ENCODE data around the gene MACROD2.
"Not testable (repeated sequence)": the region's sequence is repeated elsewhere in the genome, so short reads cannot be mapped to it uniquely, and the experiment has no call there.

MACROD2 gene

GRCh38 chr20:14009208-14009607, 13.9 kb downstream of the MACROD2 start:
- no peak for DNase-seq (ENCODE audit: low spot score)
- in situ Hi-C loops (cut with MboI; ENCODE audit: low sequenced_read_pairs, unreplicated experiment) = no loop called here
- no peak for TF ChIP-seq CTCF (IDR thresholded peaks at IDR 0.05; ENCODE audit: borderline replicate concordance, control extremely low read depth, extremely low read depth, insufficient read depth, missing control alignments)

- in situ Hi-C loops (cut with MboI; ENCODE audit: low sequenced_read_pairs, unreplicated experiment) = no loop called here
- no peak for DNase-seq (ENCODE audit: low spot score)
- TF ChIP-seq CTCF (IDR thresholded peaks at IDR 0.05; ENCODE audit: borderline replicate concordance, control extremely low read depth, extremely low read depth, insufficient read depth, missing control alignments) = no peak
Observed at GRCh38 chr20:14012671-14013070, 17.4 kb downstream of the MACROD2 start.

GRCh38 chr20:14030991-14031390, 35.7 kb downstream of the MACROD2 start:
- DNase-seq (ENCODE audit: low spot score) = no peak
- TF ChIP-seq CTCF (IDR thresholded peaks at IDR 0.05; ENCODE audit: borderline replicate concordance, control extremely low read depth, extremely low read depth, insufficient read depth, missing control alignments) = no peak
- in situ Hi-C loops (cut with MboI; ENCODE audit: low sequenced_read_pairs, unreplicated experiment) = no loop called here

GRCh38 chr20:14033310-14033709, 38.0 kb downstream of the MACROD2 start:
- TF ChIP-seq CTCF (IDR thresholded peaks at IDR 0.05; ENCODE audit: borderline replicate concordance, control extremely low read depth, extremely low read depth, insufficient read depth, missing control alignments) = no peak
- in situ Hi-C loops (cut with MboI; ENCODE audit: low sequenced_read_pairs, unreplicated experiment) = no loop called here
- DNase-seq (ENCODE audit: low spot score) = no peak

GRCh38 chr20:14036567-14036966, 41.3 kb downstream of the MACROD2 start:
- TF ChIP-seq CTCF (IDR thresholded peaks at IDR 0.05; ENCODE audit: borderline replicate concordance, control extremely low read depth, extremely low read depth, insufficient read depth, missing control alignments) = no peak
- in situ Hi-C loops (cut with MboI; ENCODE audit: low sequenced_read_pairs, unreplicated experiment) = no loop called here
- no peak for DNase-seq (ENCODE audit: low spot score)

- in situ Hi-C loops (cut with MboI; ENCODE audit: low sequenced_read_pairs, unreplicated experiment) = loop anchor here (10.0 kb wide), 1 partner anchor 220 kb away; no protein-coding TSS in a partner anchor
- DNase-seq (ENCODE audit: low spot score) = not testable (repeated sequence)
Observed at GRCh38 chr20:14044712-14045276, 49.5 kb downstream of the MACROD2 start.

GRCh38 chr20:14046534-14046933, 51.2 kb downstream of the MACROD2 start:
- TF ChIP-seq CTCF (IDR thresholded peaks at IDR 0.05; ENCODE audit: borderline replicate concordance, control extremely low read depth, extremely low read depth, insufficient read depth, missing control alignments) = no peak
- in situ Hi-C loops (cut with MboI; ENCODE audit: low sequenced_read_pairs, unreplicated experiment) = loop anchor here (10.0 kb wide), 1 partner anchor 222 kb away; no protein-coding TSS in a partner anchor
- no peak for DNase-seq (ENCODE audit: low spot score)

Measured in GM13976 (cell line).